Stimulated activated CD8-positive, alpha-beta memory T cell treated with anti-CD3 and anti-CD28 coated beads, Interleukin-7, amount 100 ng/mL, for 48 hours (primary cell): ENCODE measurements around the gene ANKRD2.

ENCODE experiments used
- DNase-seq, 2 donors: peaks; one replicate each; pipeline ENCODE4 v3.0.0-alpha.2; 2020; ENCODE audit warnings: low read depth in 1 of 2; ENCODE audit errors: extremely low read depth in 1 of 2

ANKRD2 gene

GRCh38 chr10:97590748-97591495, 18.3 kb downstream of the ANKRD2 start:
- no peak for DNase-seq

- DNase-seq = no peak
Measured at GRCh38 chr10:97593421-97593820, 20.8 kb downstream of the ANKRD2 start.

- DNase-seq = no peak
Measured at GRCh38 chr10:97596101-97597082, 23.8 kb downstream of the ANKRD2 start.

GRCh38 chr10:97597778-97598177, 25.2 kb downstream of the ANKRD2 start:
- no peak for DNase-seq

- no peak for DNase-seq
Measured at GRCh38 chr10:97598407-97599271, 26.1 kb downstream of the ANKRD2 start.

GRCh38 chr10:97599272-97599619, 26.7 kb downstream of the ANKRD2 start:
- DNase-seq = no peak

- no peak for DNase-seq
Measured at GRCh38 chr10:97600616-97601015, 28.0 kb downstream of the ANKRD2 start.

GRCh38 chr10:97601268-97602215, 29.0 kb downstream of the ANKRD2 start:
- no peak for DNase-seq

- no peak for DNase-seq
Measured at GRCh38 chr10:97607095-97607636, 34.6 kb downstream of the ANKRD2 start.

- no peak for DNase-seq
Measured at GRCh38 chr10:97608991-97609561, 36.5 kb downstream of the ANKRD2 start.

GRCh38 chr10:97611473-97611872, 38.9 kb downstream of the ANKRD2 start:
- no peak for DNase-seq

- DNase-seq = no peak
Measured at GRCh38 chr10:97612386-97612785, 39.8 kb downstream of the ANKRD2 start.

- DNase-seq = no peak
Measured at GRCh38 chr10:97618285-97618684, 45.7 kb downstream of the ANKRD2 start.

GRCh38 chr10:97618733-97619132, 46.2 kb downstream of the ANKRD2 start:
- DNase-seq = no peak

GRCh38 chr10:97623277-97623676, 50.7 kb downstream of the ANKRD2 start:
- DNase-seq = no peak

- DNase-seq = no peak
Measured at GRCh38 chr10:97627731-97628130, 55.2 kb downstream of the ANKRD2 start.

GRCh38 chr10:97628228-97628627, 55.6 kb downstream of the ANKRD2 start:
- DNase-seq = no peak

- DNase-seq = no peak
Measured at GRCh38 chr10:97629289-97629688, 56.7 kb downstream of the ANKRD2 start.

GRCh38 chr10:97631098-97631497, 58.5 kb downstream of the ANKRD2 start:
- DNase-seq = no peak
